HepG2 (cell line): ENCODE results near the gene TGM2. TPM values are rescaled to one million over a fixed set of nuclear protein-coding genes. Genes with fewer than 3 reads are reported as not detected.

Experiments
- AHDC1 ChIP-seq: sonication (generic); formaldehyde crosslinking; IDR thresholded peaks from 2 replicates; pipeline ENCODE4 v1.5.1; 2020; ENCODE audit warnings: mild to moderate bottlenecking, missing genetic modification reagents, borderline replicate concordance
- CHD4 ChIP-seq: fragments of 200-600 bp; sonication (generic); IDR thresholded peaks from 2 replicates; pipeline ENCODE4 v1.7.0; 2017; ENCODE audit warnings: mild to moderate bottlenecking, low read length, borderline replicate concordance
- FOXP4 ChIP-seq: sonication (generic); formaldehyde crosslinking; IDR thresholded peaks from 2 replicates; pipeline ENCODE4 v1.4.0; 2020; ENCODE audit warnings: missing genetic modification reagents
- GZF1 ChIP-seq: sonication (generic); formaldehyde crosslinking; IDR thresholded peaks from 2 replicates; pipeline ENCODE4 v1.5.1; 2020; ENCODE audit warnings: mild to moderate bottlenecking, missing genetic modification reagents
- MEIS2 ChIP-seq: sonication (generic); formaldehyde crosslinking; IDR thresholded peaks from 2 replicates; pipeline ENCODE4 v1.9.0; 2021; ENCODE audit warnings: mild to moderate bottlenecking, missing genetic modification reagents
- MTF2 ChIP-seq: sonication (generic); formaldehyde crosslinking; IDR thresholded peaks from 2 replicates; pipeline ENCODE4 v1.5.0; 2020; ENCODE audit warnings: missing genetic modification reagents, borderline replicate concordance
- NR1H2 ChIP-seq: sonication (generic); formaldehyde crosslinking; IDR thresholded peaks from 2 replicates; pipeline ENCODE4 v1.8.1; 2022; ENCODE audit warnings: low read depth, missing genetic modification reagents, borderline replicate concordance
- PHF5A ChIP-seq: IDR thresholded peaks from one replicate; pipeline ENCODE4 v1.6.1; 2018; ENCODE audit warnings: low read depth, missing genetic modification reagents; ENCODE audit not compliant: unreplicated experiment
- REXO4 ChIP-seq: sonication (generic); formaldehyde crosslinking; IDR thresholded peaks from 2 replicates; pipeline ENCODE4 v1.8.0; 2022; ENCODE audit warnings: missing genetic modification reagents, mild to moderate bottlenecking, borderline replicate concordance
- TAF15 ChIP-seq: fragments of 200-400 bp; formaldehyde crosslinking; IDR thresholded peaks from one replicate; pipeline ENCODE4 v1.6.1; 2018; ENCODE audit warnings: mild to moderate bottlenecking, low read depth, low read length; ENCODE audit not compliant: poor library complexity, severe bottlenecking
- TEAD2 ChIP-seq: sonication (generic); formaldehyde crosslinking; IDR thresholded peaks from 2 replicates; pipeline ENCODE4 v1.9.0; 2021; ENCODE audit warnings: missing genetic modification reagents
- ZNF232 ChIP-seq: sonication (generic); formaldehyde crosslinking; IDR thresholded peaks from 2 replicates; pipeline ENCODE4 v1.4.0; 2020; ENCODE audit warnings: missing genetic modification reagents, borderline replicate concordance
- ZNF710 ChIP-seq: sonication (generic); formaldehyde crosslinking; IDR thresholded peaks from 2 replicates; pipeline ENCODE4 v1.5.0; 2020; ENCODE audit warnings: mild to moderate bottlenecking, missing genetic modification reagents, borderline replicate concordance
- polyA plus RNA-seq, 8 experiments: library from polyadenylated mRNA; depleted of rRNA in 3 of 8; stranded (reverse) in 7 of 8; unstranded in 1 of 8; fragments of >200 nt; fragmentation: Illumina TruSeq in 4 of 8; extraction: Trizol in 4 of 8; gene quantifications; 2 replicates each; pipeline versions ENCODE4 v1.2.1 to v1.2.3, GENCODE V29; 2011 to 2016; ENCODE audit warnings: low read depth in 4 of 8, missing spikeins in 1 of 8, mixed read lengths in 1 of 8; ENCODE audit not compliant: insufficient read depth in 1 of 8
- total RNA-seq, 5 experiments: library from RNA; depleted of rRNA; stranded (reverse); fragments of >200 nt; fragmentation: Illumina TruSeq; extraction: Trizol; gene quantifications; 2 replicates each; pipeline ENCODE4 v1.2.3, GENCODE V29; 2016; ENCODE audit warnings: low read depth in 1 of 5

Gene TGM2
- total and polyA plus RNA-seq, 2 of the 13 experiments (the other 11 are each of a cell fraction or from before 2014, with no cell fraction given), result 4.2 to 46.4 TPM

- TF ChIP-seq AHDC1 (CRISPR knock-in tag), result no peak; the same call in 1 of the 2 replicates
- TF ChIP-seq NR1H2, result no peak
- no peak for TF ChIP-seq TEAD2
- TF ChIP-seq FOXP4 (CRISPR knock-in tag), result no peak; the same call in 1 of the 2 replicates
- peak; percentile 88; the same call in 1 of the 2 replicates for TF ChIP-seq CHD4
- TF ChIP-seq ZNF232 (CRISPR knock-in tag), result peak; percentile 89; the same call in 1 of the 2 replicates
- TF ChIP-seq REXO4 (CRISPR knock-in tag), result peak; percentile 80; the same call in 1 of the 2 replicates
- TF ChIP-seq GZF1 (CRISPR knock-in tag), result 0 out of 2 replicates have a peak, but pooled peaks have one; percentile 53
- TF ChIP-seq MTF2, result no peak
- TF ChIP-seq MEIS2 (CRISPR knock-in tag), result peak; percentile 33; the same call in 1 of the 2 replicates
- TF ChIP-seq PHF5A (CRISPR knock-in tag), result no peak
- 0 out of 2 replicates have a peak, but pooled peaks have one; percentile 12 for TF ChIP-seq ZNF710 (CRISPR knock-in tag)
- no peak for TF ChIP-seq TAF15
Observed at GRCh38 chr20:38143646-38144554, 21.2 kb downstream of the TGM2 start (continued).
